ENCODE measurements around the gene PCK1.

Gene PCK1

GRCh38 chr20:57601737-57602136, 40.8 kb downstream of the PCK1 start:
- Histone ChIP-seq H3K36me3 (ENCODE audit: control insufficient read depth, insufficient read depth, low read length) (no peaks in the 10 kb centered on the region), H3K4me1 (ENCODE audit: control insufficient read depth, insufficient read depth, low read length) (no peaks in the 10 kb centered on the region), H3K27ac (ENCODE audit: low read depth, low read length) (no peak overlapping the region), H3K27me3 (ENCODE audit: control insufficient read depth, insufficient read depth, low read length) (no peaks in the 10 kb centered on the region), H3K4me3 (ENCODE audit: low read length) (no peak overlapping the region), H3K9ac (ENCODE audit: low read length) (no peak overlapping the region)

- no peaks in the 10 kb centered on the region for H3K4me1 ChIP-seq (ENCODE audit: control insufficient read depth, insufficient read depth, low read length)
- no peak overlapping the region for H3K27ac ChIP-seq (ENCODE audit: low read depth, low read length)
- H3K4me3 ChIP-seq (ENCODE audit: low read length), result no peak overlapping the region
- H3K36me3 ChIP-seq (ENCODE audit: control insufficient read depth, insufficient read depth, low read length), result no peaks in the 10 kb centered on the region
- no peaks in the 10 kb centered on the region for H3K27me3 ChIP-seq (ENCODE audit: control insufficient read depth, insufficient read depth, low read length)
- H3K9ac ChIP-seq (ENCODE audit: low read length), result no peak overlapping the region
Measured at GRCh38 chr20:57603120-57603519, 42.2 kb downstream of the PCK1 start.

- H3K27ac ChIP-seq (ENCODE audit: low read depth, low read length), result no peak overlapping the region
- no peak overlapping the region for H3K9ac ChIP-seq (ENCODE audit: low read length)
Measured at GRCh38 chr20:57605045-57605444, 44.1 kb downstream of the PCK1 start.

GRCh38 chr20:57605878-57606277, 45.0 kb downstream of the PCK1 start:
- no peaks in the 10 kb centered on the region for H3K36me3 ChIP-seq (ENCODE audit: control insufficient read depth, insufficient read depth, low read length)
- H3K4me3 ChIP-seq (ENCODE audit: low read length), result no peak overlapping the region
- H3K9ac ChIP-seq (ENCODE audit: low read length), result no peak overlapping the region
- H3K4me1 ChIP-seq (ENCODE audit: control insufficient read depth, insufficient read depth, low read length), result no peaks in the 10 kb centered on the region
- H3K27ac ChIP-seq (ENCODE audit: low read depth, low read length), result no peak overlapping the region
- no peaks in the 10 kb centered on the region for H3K27me3 ChIP-seq (ENCODE audit: control insufficient read depth, insufficient read depth, low read length)

More at GRCh38 chr20:57605045-57605444, 44.1 kb downstream of the PCK1 start:
- H3K4me1 ChIP-seq (ENCODE audit: control insufficient read depth, insufficient read depth, low read length), result no peaks in the 10 kb centered on the region
- H3K4me3 ChIP-seq (ENCODE audit: low read length), result no peak overlapping the region
- H3K36me3 ChIP-seq (ENCODE audit: control insufficient read depth, insufficient read depth, low read length), result no peaks in the 10 kb centered on the region
- no peaks in the 10 kb centered on the region for H3K27me3 ChIP-seq (ENCODE audit: control insufficient read depth, insufficient read depth, low read length)

GRCh38 chr20:57608516-57608915, 47.6 kb downstream of the PCK1 start:
- Histone ChIP-seq H3K9ac (ENCODE audit: low read length) (no peak overlapping the region), H3K4me1 (ENCODE audit: control insufficient read depth, insufficient read depth, low read length) (no peaks in the 10 kb centered on the region), H3K27ac (ENCODE audit: low read depth, low read length) (no peak overlapping the region), H3K36me3 (ENCODE audit: control insufficient read depth, insufficient read depth, low read length) (no peaks in the 10 kb centered on the region), H3K4me3 (ENCODE audit: low read length) (no peak overlapping the region), H3K27me3 (ENCODE audit: control insufficient read depth, insufficient read depth, low read length) (no peaks in the 10 kb centered on the region)

- Histone ChIP-seq H3K4me1 (ENCODE audit: control insufficient read depth, insufficient read depth, low read length) (no peaks in the 10 kb centered on the region), H3K36me3 (ENCODE audit: control insufficient read depth, insufficient read depth, low read length) (no peaks in the 10 kb centered on the region), H3K4me3 (ENCODE audit: low read length) (no peak overlapping the region), H3K27ac (ENCODE audit: low read depth, low read length) (no peak overlapping the region), H3K27me3 (ENCODE audit: control insufficient read depth, insufficient read depth, low read length) (no peaks in the 10 kb centered on the region), H3K9ac (ENCODE audit: low read length) (no peak overlapping the region)
Measured at GRCh38 chr20:57609086-57609841, 48.4 kb downstream of the PCK1 start.

GRCh38 chr20:57609842-57610167, 48.9 kb downstream of the PCK1 start:
- Histone ChIP-seq H3K4me3 (ENCODE audit: low read length) (no peak overlapping the region), H3K9ac (ENCODE audit: low read length) (no peak overlapping the region), H3K36me3 (ENCODE audit: control insufficient read depth, insufficient read depth, low read length) (no peaks in the 10 kb centered on the region), H3K27ac (ENCODE audit: low read depth, low read length) (no peak overlapping the region), H3K4me1 (ENCODE audit: control insufficient read depth, insufficient read depth, low read length) (no peaks in the 10 kb centered on the region), H3K27me3 (ENCODE audit: control insufficient read depth, insufficient read depth, low read length) (no peaks in the 10 kb centered on the region)

GRCh38 chr20:57610261-57610952, 49.5 kb downstream of the PCK1 start:
- no peak overlapping the region for H3K9ac ChIP-seq (ENCODE audit: low read length)

GRCh38 chr20:57611586-57612311, 50.8 kb downstream of the PCK1 start:
- Histone ChIP-seq H3K4me1 (ENCODE audit: control insufficient read depth, insufficient read depth, low read length) (no peaks in the 10 kb centered on the region), H3K4me3 (ENCODE audit: low read length) (no peak overlapping the region), H3K27me3 (ENCODE audit: control insufficient read depth, insufficient read depth, low read length) (no peaks in the 10 kb centered on the region), H3K27ac (ENCODE audit: low read depth, low read length) (no peak overlapping the region), H3K9ac (ENCODE audit: low read length) (no peak overlapping the region), H3K36me3 (ENCODE audit: control insufficient read depth, insufficient read depth, low read length) (no peaks in the 10 kb centered on the region)

More at GRCh38 chr20:57610261-57610952, 49.5 kb downstream of the PCK1 start:
- Histone ChIP-seq H3K4me1 (ENCODE audit: control insufficient read depth, insufficient read depth, low read length) (no peaks in the 10 kb centered on the region), H3K27me3 (ENCODE audit: control insufficient read depth, insufficient read depth, low read length) (no peaks in the 10 kb centered on the region), H3K27ac (ENCODE audit: low read depth, low read length) (no peak overlapping the region), H3K4me3 (ENCODE audit: low read length) (no peak overlapping the region), H3K36me3 (ENCODE audit: control insufficient read depth, insufficient read depth, low read length) (no peaks in the 10 kb centered on the region)

- Histone ChIP-seq H3K9ac (ENCODE audit: low read length) (no peak overlapping the region), H3K36me3 (ENCODE audit: control insufficient read depth, insufficient read depth, low read length) (no peaks in the 10 kb centered on the region), H3K27me3 (ENCODE audit: control insufficient read depth, insufficient read depth, low read length) (no peaks in the 10 kb centered on the region), H3K4me3 (ENCODE audit: low read length) (no peak overlapping the region), H3K4me1 (ENCODE audit: control insufficient read depth, insufficient read depth, low read length) (no peaks in the 10 kb centered on the region), H3K27ac (ENCODE audit: low read depth, low read length) (no peak overlapping the region)
Measured at GRCh38 chr20:57612436-57612835, 51.5 kb downstream of the PCK1 start.

- no peak overlapping the region for H3K4me3 ChIP-seq (ENCODE audit: low read length)
- no peaks in the 10 kb centered on the region for H3K4me1 ChIP-seq (ENCODE audit: control insufficient read depth, insufficient read depth, low read length)
- H3K27me3 ChIP-seq (ENCODE audit: control insufficient read depth, insufficient read depth, low read length), result no peaks in the 10 kb centered on the region
- no peak overlapping the region for H3K27ac ChIP-seq (ENCODE audit: low read depth, low read length)
- H3K36me3 ChIP-seq (ENCODE audit: control insufficient read depth, insufficient read depth, low read length), result no peaks in the 10 kb centered on the region
- H3K9ac ChIP-seq (ENCODE audit: low read length), result no peak overlapping the region
Measured at GRCh38 chr20:57612916-57613315, 52.0 kb downstream of the PCK1 start.

- Histone ChIP-seq H3K4me3 (ENCODE audit: low read length) (no peak overlapping the region), H3K4me1 (ENCODE audit: control insufficient read depth, insufficient read depth, low read length) (no peaks in the 10 kb centered on the region), H3K36me3 (ENCODE audit: control insufficient read depth, insufficient read depth, low read length) (no peaks in the 10 kb centered on the region), H3K27me3 (ENCODE audit: control insufficient read depth, insufficient read depth, low read length) (no peaks in the 10 kb centered on the region), H3K27ac (ENCODE audit: low read depth, low read length) (no peak overlapping the region), H3K9ac (ENCODE audit: low read length) (no peak overlapping the region)
Measured at GRCh38 chr20:57613481-57613921, 52.6 kb downstream of the PCK1 start.
